DMS53 (cell line): ENCODE data around the gene EPN2.

Experiments used
- DNase-seq: peaks from one replicate; lab custom pipeline; 2025; lab: John Stamatoyannopoulos, UW

Gene EPN2

GRCh38 chr17:19311421-19312215 lies 74.5 kb downstream of the EPN2 start:
- DNase-seq: no peak

- DNase-seq: no peak
Measured at GRCh38 chr17:19312406-19312805, 75.2 kb downstream of the EPN2 start.

GRCh38 chr17:19313066-19313745 lies 76.0 kb downstream of the EPN2 start:
- DNase-seq: no peak

- no peak for DNase-seq
Measured at GRCh38 chr17:19313746-19314651, 76.8 kb downstream of the EPN2 start.

GRCh38 chr17:19315104-19315503 lies 77.9 kb downstream of the EPN2 start:
- no peak for DNase-seq

GRCh38 chr17:19316761-19317358 lies 79.7 kb downstream of the EPN2 start:
- no peak for DNase-seq

GRCh38 chr17:19317359-19318095 lies 80.4 kb downstream of the EPN2 start:
- peak; percentile 95 for DNase-seq

- DNase-seq: no peak
Measured at GRCh38 chr17:19318611-19319010, 81.4 kb downstream of the EPN2 start.

GRCh38 chr17:19319771-19320505 lies 82.8 kb downstream of the EPN2 start:
- DNase-seq: no peak

- no peak for DNase-seq
Measured at GRCh38 chr17:19320876-19321275, 83.7 kb downstream of the EPN2 start.

- no peak for DNase-seq
Measured at GRCh38 chr17:19321481-19322128, 84.4 kb downstream of the EPN2 start.

GRCh38 chr17:19322129-19322505 lies 85.0 kb downstream of the EPN2 start:
- DNase-seq: no peak

- no peak for DNase-seq
Measured at GRCh38 chr17:19322861-19323260, 85.7 kb downstream of the EPN2 start.

GRCh38 chr17:19325542-19325941 lies 88.4 kb downstream of the EPN2 start:
- DNase-seq: no peak

- no peak for DNase-seq
Measured at GRCh38 chr17:19327031-19327783, 90.0 kb downstream of the EPN2 start.

GRCh38 chr17:19328441-19329061 lies 91.4 kb downstream of the EPN2 start:
- DNase-seq: no peak

GRCh38 chr17:19329136-19329535 lies 92.0 kb downstream of the EPN2 start:
- DNase-seq: no peak

- DNase-seq: no peak
Measured at GRCh38 chr17:19329839-19330238, 92.7 kb downstream of the EPN2 start.

- DNase-seq: no peak
Measured at GRCh38 chr17:19330271-19330670, 93.1 kb downstream of the EPN2 start.
